ENCODE results near the gene NRXN2. TPM values are rescaled to one million over a fixed set of nuclear protein-coding genes. Genes with fewer than 3 reads are reported as not detected.

NRXN2 gene
- total RNA-seq, 2 experiments from 2014 or later: 0.07 to 0.22 TPM

- DNase-seq (no peak), ATAC-seq (no peak)
- Mint-ChIP-seq H3K27me3 (peaks cover 26% of the 10 kb centered on the region), H3K36me3 (ENCODE audit: low read depth) (no peaks in the 10 kb centered on the region), H3K4me1 (ENCODE audit: low read depth) (no peaks in the 10 kb centered on the region), H3K27ac (no peak overlapping the region), H3K9me3 (no peaks in the 10 kb centered on the region), H3K4me3 (no peak overlapping the region)
- ChIA-PET CTCF (interaction anchor here (0.7 to 5.6 kb wide), 4 partner anchors 9 to 255 kb away, joined by 3 to 45 read pairs (median 4); partner anchors contain the start of gene RASGRP2), POLR2A (no interaction called here)
- intact Hi-C loops (cut with micrococcal nuclease): loop anchor here (5.0 kb wide), 1 partner anchor 201 kb away; no protein-coding TSS in a partner anchor
- no peak for TF ChIP-seq CTCF (IDR thresholded peaks at IDR 0.05)
Measured at GRCh38 chr11:64648551-64648950, 74.4 kb downstream of the NRXN2 start.

- Mint-ChIP-seq H3K36me3 (ENCODE audit: low read depth) (no peaks in the 10 kb centered on the region), H3K4me3 (no peak overlapping the region), H3K9me3 (no peaks in the 10 kb centered on the region), H3K4me1 (ENCODE audit: low read depth) (peaks cover 1% of the 10 kb centered on the region), H3K27ac (no peak overlapping the region), H3K27me3 (peaks cover 28% of the 10 kb centered on the region)
- DNase-seq (no peak), ATAC-seq (no peak)
- ChIA-PET POLR2A (no interaction called here), CTCF (interaction anchor here (1.0 to 1.2 kb wide), 2 partner anchors 198 to 293 kb away, joined by 3 to 6 read pairs; no protein-coding TSS in a partner anchor)
- no peak for TF ChIP-seq CTCF (IDR thresholded peaks at IDR 0.05)
- intact Hi-C loops (cut with micrococcal nuclease): loop anchor here (5.0 kb wide), 1 partner anchor 200 kb away; no protein-coding TSS in a partner anchor
Measured at GRCh38 chr11:64647019-64647779, 75.8 kb downstream of the NRXN2 start.

GRCh38 chr11:64644647-64645275 lies 78.2 kb downstream of the NRXN2 start:
- peak; percentile 18 for TF ChIP-seq CTCF (IDR thresholded peaks at IDR 0.05)
- Mint-ChIP-seq H3K4me1 (ENCODE audit: low read depth) (peaks cover 1% of the 10 kb centered on the region), H3K9me3 (no peaks in the 10 kb centered on the region), H3K27me3 (peaks cover 26% of the 10 kb centered on the region), H3K4me3 (no peak overlapping the region), H3K36me3 (ENCODE audit: low read depth) (no peaks in the 10 kb centered on the region), H3K27ac (no peak overlapping the region)
- POLR2A ChIA-PET: no interaction called here
- ATAC-seq: peak; percentile 61
- peak; percentile 23 for DNase-seq
- CTCF ChIA-PET: interaction anchor here (0.9 to 2.9 kb wide), 2 partner anchors 141 to 196 kb away, joined by 3 to 11 read pairs; no protein-coding TSS in a partner anchor
- intact Hi-C loops (cut with micrococcal nuclease): loop anchor here (5.0 kb wide), 2 partner anchors 152 to 197 kb away; no protein-coding TSS in a partner anchor

GRCh38 chr11:64643920-64644646 lies 78.9 kb downstream of the NRXN2 start:
- H3K27ac Mint-ChIP-seq: no peak overlapping the region

More at GRCh38 chr11:64643920-64644646, 78.9 kb downstream of the NRXN2 start:
- DNase-seq (no peak), ATAC-seq (peak; percentile 11)
- ChIA-PET POLR2A (no interaction called here), CTCF (interaction anchor here (0.9 to 2.9 kb wide), 2 partner anchors 141 to 195 kb away, joined by 3 to 11 read pairs; no protein-coding TSS in a partner anchor)
- H3K9me3 Mint-ChIP-seq: no peaks in the 10 kb centered on the region
- intact Hi-C loops (cut with micrococcal nuclease): loop anchor here (5.0 kb wide), 1 partner anchor 152 kb away; no protein-coding TSS in a partner anchor
- H3K27me3 Mint-ChIP-seq: peaks cover 26% of the 10 kb centered on the region
- no peak overlapping the region for H3K4me3 Mint-ChIP-seq
- no peaks in the 10 kb centered on the region for H3K36me3 Mint-ChIP-seq (ENCODE audit: low read depth)
- peaks cover 1% of the 10 kb centered on the region for H3K4me1 Mint-ChIP-seq (ENCODE audit: low read depth)
- TF ChIP-seq CTCF (IDR thresholded peaks at IDR 0.05): no peak
